HG02610 (cell line): ENCODE data around the gene NPIPA7.
"Not testable (repeated sequence)": the region's sequence is repeated elsewhere in the genome, so short reads cannot be mapped to it uniquely, and the experiment has no call there.

Experiments used
- ATAC-seq: cut with Tn5 transposase; IDR thresholded peaks from one replicate; pipeline ENCODE4 v1.9.1; 2021; ENCODE audit warnings: mild to moderate bottlenecking, moderate library complexity; ENCODE audit not compliant: unreplicated experiment

The NPIPA7 gene

GRCh38 chr16:16417914-16418544 is 39.1 kb downstream of the NPIPA7 start:
- not testable (repeated sequence) for ATAC-seq

GRCh38 chr16:16420515-16420914 is 41.6 kb downstream of the NPIPA7 start:
- not testable (repeated sequence) for ATAC-seq

- not testable (repeated sequence) for ATAC-seq
Observed at GRCh38 chr16:16425146-16425545, 46.2 kb downstream of the NPIPA7 start.

- not testable (repeated sequence) for ATAC-seq
Observed at GRCh38 chr16:16431135-16431534, 52.2 kb downstream of the NPIPA7 start.

- ATAC-seq, result not testable (repeated sequence)
Observed at GRCh38 chr16:16434711-16435110, 55.8 kb downstream of the NPIPA7 start.

GRCh38 chr16:16441401-16441800 is 62.5 kb downstream of the NPIPA7 start:
- not testable (repeated sequence) for ATAC-seq
